A549 (cell line): Measurements from ENCODE around the gene ERMN. TPM values are rescaled to one million over a fixed set of nuclear protein-coding genes. Genes with fewer than 3 reads are reported as not detected.

Experiments used
- ATAC-seq, 2 experiments: fragments of 200-7000 bp in 1 of 2; fragments of >200 bp in 1 of 2; cut with Nextera tagmentation in 1 of 2; cut with Tn5 transposase in 1 of 2; 3 replicates each; pipeline versions ENCODE4 v1.8.0 to v1.9.1; 2018 to 2020; ENCODE audit warnings: mild to moderate bottlenecking in 1 of 2, moderate library complexity in 1 of 2
- CTCF ChIA-PET: fragments of 300-600 bp; sonication (Branson Sonifier 250); formaldehyde crosslinking; extraction: SDS; loops from one replicate; lab custom pipeline; 2021; ENCODE audit warnings: antibody characterized with exemption, inconsistent platforms; lab: Yijun Ruan, JAX
- POLR2A ChIA-PET: fragments of 350-600 bp; formaldehyde crosslinking; extraction: SDS; loops from one replicate; lab custom pipeline; 2021; ENCODE audit warnings: antibody characterized with exemption, inconsistent platforms; lab: Yijun Ruan, JAX
- DNase-seq, 2 experiments: peaks; one replicate each; pipeline versions ENCODE4 v3.0.0 to v3.0.0-alpha.2; 2011 to 2016; ENCODE audit warnings: low read depth in 1 of 2, low spot score in 1 of 2
- FAIRE-seq: peaks from 2 replicates; lab custom pipeline; 2011; peaks lifted over from hg19 to GRCh38; lab: Jason Lieb, UNC
- H3K27ac ChIP-seq, 2 experiments: fragments of >200 bp; sonication (Bioruptor Twin); formaldehyde crosslinking; 3 replicates each; pipeline ENCODE4 v1.5.1; 2016 to 2017
- H3K4me1 ChIP-seq: fragments of >200 bp; sonication (Bioruptor Twin); formaldehyde crosslinking; 3 replicates; pipeline ENCODE4 v1.6.1; 2016
- H3K4me2 ChIP-seq: fragments of >200 bp; sonication (Bioruptor Twin); formaldehyde crosslinking; 3 replicates; pipeline ENCODE4 v1.6.1; 2016
- H3K4me3 ChIP-seq: fragments of >200 bp; sonication (Bioruptor Twin); formaldehyde crosslinking; 3 replicates; pipeline ENCODE4 v1.5.1; 2016
- H3K9me3 ChIP-seq: fragments of >200 bp; sonication (Bioruptor Twin); formaldehyde crosslinking; 3 replicates; pipeline ENCODE4 v1.6.1; 2016
- ATOH8 ChIP-seq: fragments of 250-450 bp; sonication (Bioruptor Pico); IDR thresholded peaks from 2 replicates; pipeline ENCODE4 v1.5.0; 2020; ENCODE audit warnings: low read depth, mild to moderate bottlenecking, moderate library complexity
- CBX2 ChIP-seq: fragments of 200-600 bp; sonication (generic); IDR thresholded peaks from 2 replicates; pipeline ENCODE4 v1.6.1; 2016; ENCODE audit warnings: low read depth, mild to moderate bottlenecking, borderline replicate concordance
- CHD2 ChIP-seq: fragments of 150-350 bp; IDR thresholded peaks from 2 replicates; pipeline ENCODE4 v1.6.1; 2014; ENCODE audit warnings: low read length; ENCODE audit not compliant: partially characterized antibody
- CHD4 ChIP-seq: fragments of 200-600 bp; sonication (generic); IDR thresholded peaks from 2 replicates; pipeline ENCODE4 v1.6.1; 2016; ENCODE audit warnings: antibody characterized with exemption, mild to moderate bottlenecking, borderline replicate concordance
- EHF ChIP-seq: fragments of 250-450 bp; sonication (Bioruptor Pico); IDR thresholded peaks from 2 replicates; pipeline ENCODE4 v1.5.0; 2020; ENCODE audit warnings: mild to moderate bottlenecking
- FOSB ChIP-seq: fragments of 250-450 bp; sonication (Bioruptor Pico); IDR thresholded peaks from 2 replicates; pipeline ENCODE4 v1.5.0; 2020; ENCODE audit warnings: mild to moderate bottlenecking, moderate library complexity
- FOSL2 ChIP-seq, 2 experiments: fragments of 450-650 bp in 1 of 2; fragments of >200 bp in 1 of 2; sonication (Bioruptor Twin) in 1 of 2; formaldehyde crosslinking; IDR thresholded peaks; 2 replicates each; pipeline versions ENCODE4 v1.5.0 to v1.6.1; 2016 to 2020; ENCODE audit warnings: mild to moderate bottlenecking in 1 of 2, moderate library complexity in 1 of 2
- GATA3 ChIP-seq: IDR thresholded peaks from 2 replicates; pipeline ENCODE4 v1.6.1; 2012; ENCODE audit warnings: borderline replicate concordance
- HES2 ChIP-seq: fragments of >200 bp; sonication (Bioruptor Twin); formaldehyde crosslinking; IDR thresholded peaks from 2 replicates; pipeline ENCODE4 v1.6.1; 2016
- HEYL ChIP-seq: fragments of 250-450 bp; sonication (Bioruptor Pico); IDR thresholded peaks from 2 replicates; pipeline ENCODE4 v1.8.0; 2021; ENCODE audit warnings: mild to moderate bottlenecking, moderate library complexity
- HOXA7 ChIP-seq: fragments of 250-450 bp; sonication (Bioruptor Pico); IDR thresholded peaks from 2 replicates; pipeline ENCODE4 v1.5.0; 2020; ENCODE audit warnings: mild to moderate bottlenecking, moderate library complexity
- JUNB ChIP-seq: fragments of >200 bp; sonication (Bioruptor Twin); formaldehyde crosslinking; IDR thresholded peaks from 2 replicates; pipeline ENCODE4 v1.6.1; 2016
- NFE2L2 ChIP-seq: fragments of 150-350 bp; conservative IDR thresholded peaks from 2 replicates; pipeline ENCODE4 v1.6.1; 2014; ENCODE audit warnings: low read length
- NPAS2 ChIP-seq: fragments of 250-450 bp; sonication (Bioruptor Pico); IDR thresholded peaks from 2 replicates; pipeline ENCODE4 v1.8.0; 2022; ENCODE audit warnings: mild to moderate bottlenecking, moderate library complexity, borderline replicate concordance
- PHF8 ChIP-seq: fragments of 200-600 bp; sonication (generic); IDR thresholded peaks from 2 replicates; pipeline ENCODE4 v1.6.1; 2016; ENCODE audit warnings: low read depth, mild to moderate bottlenecking, antibody characterized with exemption, moderate library complexity, borderline replicate concordance
- POLR2AphosphoS2 ChIP-seq: conservative IDR thresholded peaks from 2 replicates; pipeline ENCODE4 v1.6.1; 2012; ENCODE audit warnings: low read length, improper control_type of control experiment, inconsistent platforms
- RAD21 ChIP-seq, 2 experiments: fragments of >200 bp in 1 of 2; sonication (Bioruptor Twin) in 1 of 2; formaldehyde crosslinking in 1 of 2; IDR thresholded peaks in 1 of 2; conservative IDR thresholded peaks in 1 of 2; 2 replicates in 1 of 2; 3 replicates in 1 of 2; pipeline ENCODE4 v1.6.1; 2012 to 2018; ENCODE audit warnings: inconsistent platforms in 1 of 2
- RCOR1 ChIP-seq: fragments of 150-350 bp; IDR thresholded peaks from 2 replicates; pipeline ENCODE4 v1.6.1; 2014; ENCODE audit warnings: antibody characterized with exemption, low read length, low read depth
- RFX5 ChIP-seq: fragments of 450-650 bp; IDR thresholded peaks from 2 replicates; pipeline ENCODE4 v1.7.1; 2014; ENCODE audit warnings: antibody characterized with exemption, mild to moderate bottlenecking, moderate library complexity
- RNF2 ChIP-seq: fragments of 200-600 bp; sonication (generic); IDR thresholded peaks from 2 replicates; pipeline ENCODE4 v1.6.1; 2016; ENCODE audit warnings: low read depth, mild to moderate bottlenecking, antibody characterized with exemption, moderate library complexity, borderline replicate concordance
- SMC3 ChIP-seq: fragments of >200 bp; sonication (Bioruptor Twin); formaldehyde crosslinking; IDR thresholded peaks from 3 replicates; pipeline ENCODE4 v1.6.1; 2018; ENCODE audit warnings: inconsistent platforms
- USF2 ChIP-seq: fragments of 450-650 bp; IDR thresholded peaks from 2 replicates; pipeline ENCODE4 v1.6.1; 2014; ENCODE audit warnings: antibody characterized with exemption
- ZC3H11A ChIP-seq: fragments of 450-650 bp; IDR thresholded peaks from 2 replicates; pipeline ENCODE4 v1.6.1; 2014; ENCODE audit warnings: antibody characterized with exemption, mild to moderate bottlenecking
- WGBS: methylation state at CpG from one replicate; pipeline ENCODE4 v1.1.6; 2017; ENCODE audit errors: missing lambda C conversion rate; 5-methylcytosine and 5-hydroxymethylcytosine counted together
- polyA plus RNA-seq, 4 experiments: library from polyadenylated mRNA; depleted of rRNA in 3 of 4; stranded (reverse); fragments of >200 nt; fragmentation: RNase III in 1 of 4; extraction: RNeasy Plus Mini Kit Qiagen cat#74134 plus additional on column Dnase treatment in 1 of 4; gene quantifications; 2 replicates in 3 of 4; 3 replicates in 1 of 4; pipeline ENCODE4 v1.2.3, GENCODE V29; 2011 to 2017
- TF ChIP-seq, protein P1 (sequence below): fragments of 250-450 bp; sonication (Bioruptor Pico); IDR thresholded peaks from 2 replicates; pipeline ENCODE4 v1.5.0; 2021; ENCODE audit warnings: mild to moderate bottlenecking, moderate library complexity, borderline replicate concordance

ERMN gene
- polyA plus RNA-seq, 2 of the 4 experiments (the other 2 are of a cell fraction) = not detected

DNA sequence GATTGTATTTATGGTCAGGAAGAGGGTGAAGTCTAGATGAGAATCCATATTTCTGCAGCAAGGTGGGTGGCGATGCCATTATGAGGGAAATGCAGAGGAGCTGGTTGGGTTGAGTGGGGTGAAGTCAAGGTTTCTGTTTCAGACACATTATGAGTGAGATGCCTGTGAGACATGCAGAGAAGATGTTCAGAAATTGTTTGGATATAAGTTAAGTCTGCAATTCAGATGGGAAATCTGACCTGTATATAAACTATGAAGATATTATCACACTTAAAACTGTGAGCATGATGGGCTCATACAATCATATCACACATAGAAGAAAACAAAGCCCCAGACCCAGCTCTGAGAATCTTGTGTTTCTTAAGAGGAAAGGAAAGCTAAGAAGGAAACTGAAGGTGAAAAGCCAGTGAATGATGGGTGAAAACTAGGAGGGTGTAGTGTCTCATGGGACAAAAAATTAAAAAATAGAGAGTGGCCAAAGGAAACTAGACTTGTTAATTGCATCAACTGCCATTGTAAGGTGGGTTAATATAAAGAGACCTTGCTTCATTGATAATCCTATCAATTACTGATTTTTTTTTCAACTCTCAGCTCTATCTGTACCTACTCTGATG is 53.9 kb downstream of the ERMN start:
- TF ChIP-seq JUNB (no peak), RFX5 (no peak), RAD21 (conservative IDR thresholded peaks at IDR 0.05 in 1 of 2, IDR thresholded peaks at IDR 0.05 in 1 of 2) (no peak), CBX2 (no peak), FOSL2 (IDR thresholded peaks at IDR 0.05) (no peak), FOSL2 (CRISPR knock-in tag; IDR thresholded peaks at IDR 0.05) (no peak), CHD4 (no peak), SMC3 (no peak), HES2 (no peak), HOXA7 (CRISPR knock-in tag) (no peak), PHF8 (no peak), FOSB (CRISPR knock-in tag) (no peak), RCOR1 (no peak), ATOH8 (CRISPR knock-in tag) (no peak), EHF (CRISPR knock-in tag) (no peak), POLR2AphosphoS2 (no peak), USF2 (no peak)
- TF ChIP-seq, protein P1, sequence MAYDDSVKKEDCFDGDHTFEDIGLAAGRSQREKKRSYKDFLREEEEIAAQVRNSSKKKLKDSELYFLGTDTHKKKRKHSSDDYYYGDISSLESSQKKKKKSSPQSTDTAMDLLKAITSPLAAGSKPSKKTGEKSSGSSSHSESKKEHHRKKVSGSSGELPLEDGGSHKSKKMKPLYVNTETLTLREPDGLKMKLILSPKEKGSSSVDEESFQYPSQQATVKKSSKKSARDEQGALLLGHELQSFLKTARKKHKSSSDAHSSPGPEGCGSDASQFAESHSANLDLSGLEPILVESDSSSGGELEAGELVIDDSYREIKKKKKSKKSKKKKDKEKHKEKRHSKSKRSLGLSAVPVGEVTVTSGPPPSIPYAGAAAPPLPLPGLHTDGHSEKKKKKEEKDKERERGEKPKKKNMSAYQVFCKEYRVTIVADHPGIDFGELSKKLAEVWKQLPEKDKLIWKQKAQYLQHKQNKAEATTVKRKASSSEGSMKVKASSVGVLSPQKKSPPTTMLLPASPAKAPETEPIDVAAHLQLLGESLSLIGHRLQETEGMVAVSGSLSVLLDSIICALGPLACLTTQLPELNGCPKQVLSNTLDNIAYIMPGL = no peak
- Histone ChIP-seq H3K27ac (no peak overlapping the region), H3K4me3 (no peak overlapping the region), H3K4me1 (no peaks in the 10 kb centered on the region), H3K9me3 (no peaks in the 10 kb centered on the region), H3K4me2 (no peak overlapping the region)
- DNase-seq (no peak), ATAC-seq (no peak), FAIRE-seq (no peak)
- 100% methylated on average over 1 of the region's 1 CpG for WGBS
- CTCF ChIA-PET = interaction anchor here (2.1 kb wide), 1 partner anchor 30 kb away, joined by 12 read pairs; no protein-coding TSS in a partner anchor
- POLR2A ChIA-PET = no interaction called here

DNA sequence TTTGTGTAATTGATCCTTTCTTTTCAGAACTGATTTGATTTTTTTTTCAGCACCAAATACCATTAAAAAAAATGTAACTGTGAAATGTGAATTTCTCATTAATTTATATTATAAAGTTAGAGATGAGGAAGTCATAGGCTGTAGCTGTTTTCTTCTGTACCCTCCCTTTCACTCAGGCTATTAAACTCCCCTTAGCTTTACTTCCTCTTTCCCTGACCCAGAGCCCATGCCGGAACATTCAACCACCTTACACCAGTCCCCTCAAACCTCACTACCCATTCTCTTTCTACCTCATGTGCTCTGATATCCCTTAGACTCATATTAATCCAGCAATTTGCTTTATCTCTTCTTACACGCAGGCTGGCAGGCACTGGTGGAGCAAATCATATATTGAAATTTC is 55.7 kb downstream of the ERMN start:
- no peaks in the 10 kb centered on the region for H3K9me3 ChIP-seq
- ChIA-PET POLR2A (no interaction called here), CTCF (interaction anchor here (0.9 to 2.1 kb wide), 2 partner anchors 22 to 32 kb away, joined by 3 to 12 read pairs; no protein-coding TSS in a partner anchor)
- no peaks in the 10 kb centered on the region for H3K4me1 ChIP-seq
- no peak overlapping the region for H3K4me3 ChIP-seq
- ATAC-seq (no peak), FAIRE-seq (no peak), DNase-seq (no peak)
- H3K4me2 ChIP-seq = no peak overlapping the region
- WGBS = 90% methylated on average over 2 of the region's 2 CpGs
- TF ChIP-seq RAD21 (conservative IDR thresholded peaks at IDR 0.05 in 1 of 2, IDR thresholded peaks at IDR 0.05 in 1 of 2) (no peak), FOSB (CRISPR knock-in tag) (no peak), ZC3H11A (no peak), CHD2 (no peak), ATOH8 (CRISPR knock-in tag) (no peak), GATA3 (no peak), NFE2L2 (no peak), HEYL (CRISPR knock-in tag) (no peak), RNF2 (no peak), NPAS2 (CRISPR knock-in tag) (no peak)
- TF ChIP-seq, all 56 proteins: peak for 0
- H3K27ac ChIP-seq = no peak overlapping the region
